A549 (cell line): ENCODE results near the gene PCSK5. TPM values are rescaled to one million over a fixed set of nuclear protein-coding genes. Genes with fewer than 3 reads are reported as not detected.

Experiments used
- ATAC-seq, 2 experiments: fragments of 200-7000 bp in 1 of 2; fragments of >200 bp in 1 of 2; cut with Nextera tagmentation in 1 of 2; cut with Tn5 transposase in 1 of 2; 3 replicates each; pipeline versions ENCODE4 v1.8.0 to v1.9.1; 2018 to 2020; ENCODE audit warnings: mild to moderate bottlenecking in 1 of 2, moderate library complexity in 1 of 2
- CTCF ChIA-PET: fragments of 300-600 bp; sonication (Branson Sonifier 250); formaldehyde crosslinking; extraction: SDS; loops from one replicate; lab custom pipeline; 2021; ENCODE audit warnings: antibody characterized with exemption, inconsistent platforms; lab: Yijun Ruan, JAX
- POLR2A ChIA-PET: fragments of 350-600 bp; formaldehyde crosslinking; extraction: SDS; loops from one replicate; lab custom pipeline; 2021; ENCODE audit warnings: antibody characterized with exemption, inconsistent platforms; lab: Yijun Ruan, JAX
- DNase-seq, 2 experiments: peaks; one replicate each; pipeline versions ENCODE4 v3.0.0 to v3.0.0-alpha.2; 2011 to 2016; ENCODE audit warnings: low read depth in 1 of 2, low spot score in 1 of 2
- FAIRE-seq: peaks from 2 replicates; lab custom pipeline; 2011; peaks lifted over from hg19 to GRCh38; lab: Jason Lieb, UNC
- H3K27ac ChIP-seq, 2 experiments: fragments of >200 bp; sonication (Bioruptor Twin); formaldehyde crosslinking; 3 replicates each; pipeline ENCODE4 v1.5.1; 2016 to 2017
- H3K4me1 ChIP-seq: fragments of >200 bp; sonication (Bioruptor Twin); formaldehyde crosslinking; 3 replicates; pipeline ENCODE4 v1.6.1; 2016
- H3K4me2 ChIP-seq: fragments of >200 bp; sonication (Bioruptor Twin); formaldehyde crosslinking; 3 replicates; pipeline ENCODE4 v1.6.1; 2016
- H3K4me3 ChIP-seq: fragments of >200 bp; sonication (Bioruptor Twin); formaldehyde crosslinking; 3 replicates; pipeline ENCODE4 v1.5.1; 2016
- H3K9me3 ChIP-seq: fragments of >200 bp; sonication (Bioruptor Twin); formaldehyde crosslinking; 3 replicates; pipeline ENCODE4 v1.6.1; 2016
- BHLHE40 ChIP-seq: IDR thresholded peaks from 2 replicates; pipeline ENCODE4 v1.6.1; 2012; ENCODE audit warnings: low read depth, low read length, inconsistent platforms
- CBX8 ChIP-seq: fragments of 200-600 bp; sonication (generic); IDR thresholded peaks from 2 replicates; pipeline ENCODE4 v1.6.1; 2016
- CHD2 ChIP-seq: fragments of 150-350 bp; IDR thresholded peaks from 2 replicates; pipeline ENCODE4 v1.6.1; 2014; ENCODE audit warnings: low read length; ENCODE audit not compliant: partially characterized antibody
- CHD4 ChIP-seq: fragments of 200-600 bp; sonication (generic); IDR thresholded peaks from 2 replicates; pipeline ENCODE4 v1.6.1; 2016; ENCODE audit warnings: antibody characterized with exemption, mild to moderate bottlenecking, borderline replicate concordance
- FOSL2 ChIP-seq, 2 experiments: fragments of 450-650 bp in 1 of 2; fragments of >200 bp in 1 of 2; sonication (Bioruptor Twin) in 1 of 2; formaldehyde crosslinking; IDR thresholded peaks; 2 replicates each; pipeline versions ENCODE4 v1.5.0 to v1.6.1; 2016 to 2020; ENCODE audit warnings: mild to moderate bottlenecking in 1 of 2, moderate library complexity in 1 of 2
- HDAC2 ChIP-seq: fragments of 200-600 bp; sonication (generic); IDR thresholded peaks from 2 replicates; pipeline ENCODE4 v1.6.1; 2016
- HEYL ChIP-seq: fragments of 250-450 bp; sonication (Bioruptor Pico); IDR thresholded peaks from 2 replicates; pipeline ENCODE4 v1.8.0; 2021; ENCODE audit warnings: mild to moderate bottlenecking, moderate library complexity
- HOXA7 ChIP-seq: fragments of 250-450 bp; sonication (Bioruptor Pico); IDR thresholded peaks from 2 replicates; pipeline ENCODE4 v1.5.0; 2020; ENCODE audit warnings: mild to moderate bottlenecking, moderate library complexity
- HOXB5 ChIP-seq: fragments of 250-450 bp; sonication (Bioruptor Pico); IDR thresholded peaks from 2 replicates; pipeline ENCODE4 v1.5.0; 2020; ENCODE audit warnings: mild to moderate bottlenecking, moderate library complexity
- JUN ChIP-seq, 2 experiments: fragments of >200 bp; sonication (Bioruptor Twin); formaldehyde crosslinking; IDR thresholded peaks; 2 replicates in 1 of 2; 3 replicates in 1 of 2; pipeline ENCODE4 v1.6.1; 2016 to 2017
- MAZ ChIP-seq: fragments of 150-350 bp; IDR thresholded peaks from 2 replicates; pipeline ENCODE4 v1.6.1; 2014; ENCODE audit warnings: antibody characterized with exemption, low read depth, low read length, borderline replicate concordance
- MYC ChIP-seq: IDR thresholded peaks from 2 replicates; pipeline ENCODE4 v1.6.1; 2012; ENCODE audit warnings: mild to moderate bottlenecking, inconsistent platforms, low read length, improper control_type of control experiment, borderline replicate concordance
- NPAS2 ChIP-seq: fragments of 250-450 bp; sonication (Bioruptor Pico); IDR thresholded peaks from 2 replicates; pipeline ENCODE4 v1.8.0; 2022; ENCODE audit warnings: mild to moderate bottlenecking, moderate library complexity, borderline replicate concordance
- NR3C1 ChIP-seq: fragments of >200 bp; sonication (Bioruptor Twin); formaldehyde crosslinking; IDR thresholded peaks from 3 replicates; pipeline ENCODE4 v1.6.1; 2017
- RAD21 ChIP-seq, 2 experiments: fragments of >200 bp in 1 of 2; sonication (Bioruptor Twin) in 1 of 2; formaldehyde crosslinking in 1 of 2; IDR thresholded peaks in 1 of 2; conservative IDR thresholded peaks in 1 of 2; 2 replicates in 1 of 2; 3 replicates in 1 of 2; pipeline ENCODE4 v1.6.1; 2012 to 2018; ENCODE audit warnings: inconsistent platforms in 1 of 2
- RNF2 ChIP-seq: fragments of 200-600 bp; sonication (generic); IDR thresholded peaks from 2 replicates; pipeline ENCODE4 v1.6.1; 2016; ENCODE audit warnings: low read depth, mild to moderate bottlenecking, antibody characterized with exemption, moderate library complexity, borderline replicate concordance
- SMC3 ChIP-seq: fragments of >200 bp; sonication (Bioruptor Twin); formaldehyde crosslinking; IDR thresholded peaks from 3 replicates; pipeline ENCODE4 v1.6.1; 2018; ENCODE audit warnings: inconsistent platforms
- ZNF302 ChIP-seq: fragments of 250-450 bp; sonication (Bioruptor Pico); IDR thresholded peaks from 2 replicates; pipeline ENCODE4 v1.9.0; 2021; ENCODE audit warnings: inconsistent platforms, mild to moderate bottlenecking, moderate library complexity
- ZSCAN20 ChIP-seq: fragments of 250-450 bp; sonication (Bioruptor Pico); IDR thresholded peaks from 2 replicates; pipeline ENCODE4 v1.8.0; 2022; ENCODE audit warnings: mild to moderate bottlenecking, moderate library complexity
- WGBS: methylation state at CpG from one replicate; pipeline ENCODE4 v1.1.6; 2017; ENCODE audit errors: missing lambda C conversion rate; 5-methylcytosine and 5-hydroxymethylcytosine counted together
- polyA plus RNA-seq, 4 experiments: library from polyadenylated mRNA; depleted of rRNA in 3 of 4; stranded (reverse); fragments of >200 nt; fragmentation: RNase III in 1 of 4; extraction: RNeasy Plus Mini Kit Qiagen cat#74134 plus additional on column Dnase treatment in 1 of 4; gene quantifications; 2 replicates in 3 of 4; 3 replicates in 1 of 4; pipeline ENCODE4 v1.2.3, GENCODE V29; 2011 to 2017
- TF ChIP-seq, protein P1 (sequence below): fragments of 450-650 bp; IDR thresholded peaks from 2 replicates; pipeline ENCODE4 v1.6.1; 2014; ENCODE audit warnings: antibody characterized with exemption
- TF ChIP-seq, protein P2 (sequence below): fragments of >200 bp; sonication (Bioruptor Twin); formaldehyde crosslinking; IDR thresholded peaks from 2 replicates; pipeline ENCODE4 v1.6.1; 2016
- TF ChIP-seq, protein P3 (sequence below): IDR thresholded peaks from 2 replicates; pipeline ENCODE4 v1.6.1; 2012
- TF ChIP-seq, protein P4 (sequence below): fragments of >200 bp; sonication (Bioruptor Twin); formaldehyde crosslinking; IDR thresholded peaks from 3 replicates; pipeline ENCODE4 v1.6.1; 2016
- TF ChIP-seq, protein P5 (sequence below): fragments of 200-600 bp; sonication (generic); IDR thresholded peaks from 2 replicates; pipeline ENCODE4 v1.6.1; 2016; ENCODE audit warnings: antibody characterized with exemption, mild to moderate bottlenecking, moderate library complexity
- TF ChIP-seq, protein P6 (sequence below): fragments of 150-350 bp; IDR thresholded peaks from 2 replicates; pipeline ENCODE4 v1.6.1; 2014; ENCODE audit warnings: low read depth, mild to moderate bottlenecking, low read length

The PCSK5 gene
- polyA plus RNA-seq, 2 of the 4 experiments (the other 2 are of a cell fraction): 1.3 to 6.7 TPM

DNA sequence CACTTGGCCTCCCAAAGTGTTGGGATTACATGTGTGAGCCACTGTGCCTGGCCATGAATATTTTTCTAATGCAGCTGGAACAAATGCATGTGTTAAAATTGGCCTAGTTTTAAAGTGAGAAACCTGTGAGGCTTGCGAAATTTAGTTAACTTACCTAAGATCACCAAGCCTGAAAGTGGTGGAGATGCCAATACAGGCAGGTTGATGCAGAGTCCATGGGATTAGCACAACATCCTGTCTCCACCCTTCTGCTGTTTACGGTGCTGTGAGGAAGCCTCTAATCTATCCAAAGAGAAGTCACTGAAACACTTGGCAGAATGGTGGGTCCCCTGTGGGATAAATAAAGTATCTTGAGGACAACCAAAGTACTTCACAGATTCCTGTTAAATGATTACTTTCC lies 98.2 kb downstream of the PCSK5 start:
- FAIRE-seq (no peak), ATAC-seq (no peak), DNase-seq (no peak)
- no peak overlapping the region for H3K27ac ChIP-seq
- no peak overlapping the region for H3K4me3 ChIP-seq
- H3K4me1 ChIP-seq: peaks cover 8% of the 10 kb centered on the region; the same call in 2 of the 3 replicates
- CTCF ChIA-PET: no interaction called here
- H3K9me3 ChIP-seq: no peaks in the 10 kb centered on the region
- 82% methylated on average over 2 of the region's 2 CpGs for WGBS
- H3K4me2 ChIP-seq: no peak overlapping the region
- TF ChIP-seq FOSL2 (IDR thresholded peaks at IDR 0.05) (no peak), FOSL2 (CRISPR knock-in tag; IDR thresholded peaks at IDR 0.05) (no peak), MAZ (no peak), RAD21 (conservative IDR thresholded peaks at IDR 0.05 in 1 of 2, IDR thresholded peaks at IDR 0.05 in 1 of 2) (no peak), CHD4 (no peak), CBX8 (no peak), HOXB5 (CRISPR knock-in tag) (no peak), ZSCAN20 (CRISPR knock-in tag) (no peak), NPAS2 (no peak), RNF2 (no peak), BHLHE40 (no peak), SMC3 (no peak), JUN (IDR thresholded peaks at IDR 0.05) (no peak), ZNF302 (CRISPR knock-in tag) (no peak), MYC (no peak), HOXA7 (no peak)
- TF ChIP-seq, protein P1, sequence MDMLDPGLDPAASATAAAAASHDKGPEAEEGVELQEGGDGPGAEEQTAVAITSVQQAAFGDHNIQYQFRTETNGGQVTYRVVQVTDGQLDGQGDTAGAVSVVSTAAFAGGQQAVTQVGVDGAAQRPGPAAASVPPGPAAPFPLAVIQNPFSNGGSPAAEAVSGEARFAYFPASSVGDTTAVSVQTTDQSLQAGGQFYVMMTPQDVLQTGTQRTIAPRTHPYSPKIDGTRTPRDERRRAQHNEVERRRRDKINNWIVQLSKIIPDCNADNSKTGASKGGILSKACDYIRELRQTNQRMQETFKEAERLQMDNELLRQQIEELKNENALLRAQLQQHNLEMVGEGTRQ: no peak
- TF ChIP-seq, protein P2, sequence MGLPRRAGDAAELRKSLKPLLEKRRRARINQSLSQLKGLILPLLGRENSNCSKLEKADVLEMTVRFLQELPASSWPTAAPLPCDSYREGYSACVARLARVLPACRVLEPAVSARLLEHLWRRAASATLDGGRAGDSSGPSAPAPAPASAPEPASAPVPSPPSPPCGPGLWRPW: no peak
- TF ChIP-seq, protein P3, sequence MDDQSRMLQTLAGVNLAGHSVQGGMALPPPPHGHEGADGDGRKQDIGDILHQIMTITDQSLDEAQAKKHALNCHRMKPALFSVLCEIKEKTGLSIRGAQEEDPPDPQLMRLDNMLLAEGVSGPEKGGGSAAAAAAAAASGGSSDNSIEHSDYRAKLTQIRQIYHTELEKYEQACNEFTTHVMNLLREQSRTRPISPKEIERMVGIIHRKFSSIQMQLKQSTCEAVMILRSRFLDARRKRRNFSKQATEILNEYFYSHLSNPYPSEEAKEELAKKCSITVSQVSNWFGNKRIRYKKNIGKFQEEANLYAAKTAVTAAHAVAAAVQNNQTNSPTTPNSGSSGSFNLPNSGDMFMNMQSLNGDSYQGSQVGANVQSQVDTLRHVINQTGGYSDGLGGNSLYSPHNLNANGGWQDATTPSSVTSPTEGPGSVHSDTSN: no peak
- TF ChIP-seq, protein P4, sequence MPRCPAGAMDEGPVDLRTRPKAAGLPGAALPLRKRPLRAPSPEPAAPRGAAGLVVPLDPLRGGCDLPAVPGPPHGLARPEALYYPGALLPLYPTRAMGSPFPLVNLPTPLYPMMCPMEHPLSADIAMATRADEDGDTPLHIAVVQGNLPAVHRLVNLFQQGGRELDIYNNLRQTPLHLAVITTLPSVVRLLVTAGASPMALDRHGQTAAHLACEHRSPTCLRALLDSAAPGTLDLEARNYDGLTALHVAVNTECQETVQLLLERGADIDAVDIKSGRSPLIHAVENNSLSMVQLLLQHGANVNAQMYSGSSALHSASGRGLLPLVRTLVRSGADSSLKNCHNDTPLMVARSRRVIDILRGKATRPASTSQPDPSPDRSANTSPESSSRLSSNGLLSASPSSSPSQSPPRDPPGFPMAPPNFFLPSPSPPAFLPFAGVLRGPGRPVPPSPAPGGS: no peak
- POLR2A ChIA-PET: no interaction called here

DNA sequence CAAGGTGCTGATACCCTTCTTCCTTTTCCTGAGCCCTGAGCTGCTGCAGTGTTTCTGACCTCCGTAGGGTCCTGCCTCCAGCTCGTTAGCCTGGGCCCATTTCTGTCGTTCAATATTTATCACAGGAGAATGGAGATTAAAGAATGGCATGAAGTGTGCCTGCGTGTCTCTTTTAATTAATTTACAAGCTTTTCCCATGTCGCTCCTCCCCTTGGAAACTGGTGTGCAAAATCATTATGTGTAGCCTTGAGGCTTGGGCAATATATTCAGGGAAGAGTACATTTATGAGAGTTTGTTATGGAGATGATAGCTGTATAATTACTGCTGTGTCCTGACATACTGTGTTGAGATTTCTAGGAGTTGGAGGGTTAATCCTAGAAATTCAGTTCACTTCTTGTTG lies 99.7 kb downstream of the PCSK5 start:
- CTCF ChIA-PET: interaction anchor here (1.2 kb wide), 1 partner anchor 11 kb away, joined by 3 read pairs; no protein-coding TSS in a partner anchor
- FAIRE-seq: no peak
- ATAC-seq: no peak

More for the DNA sequence above, 99.7 kb downstream of the PCSK5 start:
- Histone ChIP-seq H3K27ac (no peak overlapping the region), H3K9me3 (no peaks in the 10 kb centered on the region), H3K4me1 (peaks cover 13% of the 10 kb centered on the region; the same call in 2 of the 3 replicates), H3K4me3 (no peak overlapping the region), H3K4me2 (no peak overlapping the region)
- 62% methylated on average over 5 of the region's 5 CpGs for WGBS
- TF ChIP-seq HDAC2 (no peak), HEYL (CRISPR knock-in tag) (no peak), RAD21 (conservative IDR thresholded peaks at IDR 0.05 in 1 of 2, IDR thresholded peaks at IDR 0.05 in 1 of 2) (no peak), NR3C1 (no peak), HOXB5 (CRISPR knock-in tag) (no peak), CHD2 (no peak), CBX8 (no peak)
- TF ChIP-seq, protein P5, sequence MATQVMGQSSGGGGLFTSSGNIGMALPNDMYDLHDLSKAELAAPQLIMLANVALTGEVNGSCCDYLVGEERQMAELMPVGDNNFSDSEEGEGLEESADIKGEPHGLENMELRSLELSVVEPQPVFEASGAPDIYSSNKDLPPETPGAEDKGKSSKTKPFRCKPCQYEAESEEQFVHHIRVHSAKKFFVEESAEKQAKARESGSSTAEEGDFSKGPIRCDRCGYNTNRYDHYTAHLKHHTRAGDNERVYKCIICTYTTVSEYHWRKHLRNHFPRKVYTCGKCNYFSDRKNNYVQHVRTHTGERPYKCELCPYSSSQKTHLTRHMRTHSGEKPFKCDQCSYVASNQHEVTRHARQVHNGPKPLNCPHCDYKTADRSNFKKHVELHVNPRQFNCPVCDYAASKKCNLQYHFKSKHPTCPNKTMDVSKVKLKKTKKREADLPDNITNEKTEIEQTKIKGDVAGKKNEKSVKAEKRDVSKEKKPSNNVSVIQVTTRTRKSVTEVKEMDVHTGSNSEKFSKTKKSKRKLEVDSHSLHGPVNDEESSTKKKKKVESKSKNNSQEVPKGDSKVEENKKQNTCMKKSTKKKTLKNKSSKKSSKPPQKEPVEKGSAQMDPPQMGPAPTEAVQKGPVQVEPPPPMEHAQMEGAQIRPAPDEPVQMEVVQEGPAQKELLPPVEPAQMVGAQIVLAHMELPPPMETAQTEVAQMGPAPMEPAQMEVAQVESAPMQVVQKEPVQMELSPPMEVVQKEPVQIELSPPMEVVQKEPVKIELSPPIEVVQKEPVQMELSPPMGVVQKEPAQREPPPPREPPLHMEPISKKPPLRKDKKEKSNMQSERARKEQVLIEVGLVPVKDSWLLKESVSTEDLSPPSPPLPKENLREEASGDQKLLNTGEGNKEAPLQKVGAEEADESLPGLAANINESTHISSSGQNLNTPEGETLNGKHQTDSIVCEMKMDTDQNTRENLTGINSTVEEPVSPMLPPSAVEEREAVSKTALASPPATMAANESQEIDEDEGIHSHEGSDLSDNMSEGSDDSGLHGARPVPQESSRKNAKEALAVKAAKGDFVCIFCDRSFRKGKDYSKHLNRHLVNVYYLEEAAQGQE: no peak
- TF ChIP-seq, protein P2: no peak
- TF ChIP-seq, protein P6, sequence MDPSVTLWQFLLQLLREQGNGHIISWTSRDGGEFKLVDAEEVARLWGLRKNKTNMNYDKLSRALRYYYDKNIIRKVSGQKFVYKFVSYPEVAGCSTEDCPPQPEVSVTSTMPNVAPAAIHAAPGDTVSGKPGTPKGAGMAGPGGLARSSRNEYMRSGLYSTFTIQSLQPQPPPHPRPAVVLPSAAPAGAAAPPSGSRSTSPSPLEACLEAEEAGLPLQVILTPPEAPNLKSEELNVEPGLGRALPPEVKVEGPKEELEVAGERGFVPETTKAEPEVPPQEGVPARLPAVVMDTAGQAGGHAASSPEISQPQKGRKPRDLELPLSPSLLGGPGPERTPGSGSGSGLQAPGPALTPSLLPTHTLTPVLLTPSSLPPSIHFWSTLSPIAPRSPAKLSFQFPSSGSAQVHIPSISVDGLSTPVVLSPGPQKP: no peak
- no peak for DNase-seq
- POLR2A ChIA-PET: no interaction called here
